NCI-H2081 (cell line): Measurements from ENCODE around the gene ALG2.

ENCODE experiments used
- DNase-seq, 2 experiments: peaks; one replicate each; lab custom pipeline; 2025; lab: John Stamatoyannopoulos, UW

Gene ALG2

DNA sequence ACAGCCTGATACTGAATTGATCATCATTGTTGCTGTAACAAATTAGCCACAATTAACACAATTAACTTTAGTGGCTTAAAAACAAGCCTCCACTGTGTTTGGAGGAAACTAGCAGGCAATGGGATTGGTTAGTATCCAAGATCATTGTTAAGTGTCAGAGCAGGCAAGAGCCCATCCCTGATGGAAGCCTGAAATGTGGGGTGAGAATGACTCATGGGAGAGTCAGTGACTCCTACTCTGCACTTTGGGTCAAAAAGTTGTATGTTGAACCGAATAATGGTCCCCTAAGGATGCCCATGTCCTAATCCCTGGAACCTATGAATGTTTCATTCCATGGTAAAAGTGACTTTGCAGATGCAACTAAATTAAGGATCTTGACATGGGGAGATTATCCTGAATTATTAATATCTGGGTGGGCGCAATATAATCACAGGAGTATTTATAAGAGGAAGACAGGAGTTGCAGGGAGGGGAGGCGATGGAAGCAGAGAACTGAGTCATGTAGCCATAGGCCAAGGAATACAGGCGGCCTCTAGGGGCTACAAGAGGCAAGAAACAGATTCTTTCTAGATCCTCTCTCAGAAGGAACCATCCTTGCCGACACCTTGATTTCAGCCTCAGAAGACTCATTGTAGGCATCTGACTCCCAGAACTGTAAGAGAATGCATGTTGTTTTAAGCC, 28.8 kb downstream of the ALG2 start:
- no peak for DNase-seq

DNA sequence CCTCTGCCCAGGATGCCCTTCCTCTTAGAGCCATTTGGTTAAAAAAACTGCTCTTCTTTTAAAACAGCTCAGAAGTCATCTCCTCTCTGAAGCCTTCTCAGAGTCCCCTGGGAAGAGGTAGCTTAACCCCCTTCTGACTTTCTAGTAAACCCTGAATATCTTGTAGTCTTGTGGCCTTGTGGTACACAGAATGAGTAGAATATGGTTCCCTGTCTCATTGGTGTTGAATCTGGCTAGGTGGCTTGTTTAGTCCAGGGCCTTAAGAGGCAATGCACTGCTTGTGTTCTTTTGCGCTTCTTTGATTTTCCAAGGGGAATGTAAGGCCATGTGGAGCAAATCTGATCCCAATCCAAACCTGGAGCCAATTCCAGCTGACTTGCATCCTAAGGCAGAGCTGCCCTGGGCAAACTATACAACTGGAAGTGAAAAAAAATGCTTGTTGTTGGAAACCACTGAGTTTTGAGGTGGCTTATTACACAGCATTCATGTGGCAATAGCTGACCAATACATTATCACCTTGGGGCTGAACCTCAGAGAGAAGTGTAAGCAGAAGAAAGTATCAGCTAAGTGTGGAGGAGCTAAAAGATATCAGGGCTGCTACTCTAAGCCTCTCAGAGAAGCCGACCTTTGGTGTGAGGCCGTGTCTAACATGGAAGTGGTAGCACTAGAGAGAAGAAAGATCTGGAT, 31.0 kb downstream of the ALG2 start:
- no peak for DNase-seq

DNA sequence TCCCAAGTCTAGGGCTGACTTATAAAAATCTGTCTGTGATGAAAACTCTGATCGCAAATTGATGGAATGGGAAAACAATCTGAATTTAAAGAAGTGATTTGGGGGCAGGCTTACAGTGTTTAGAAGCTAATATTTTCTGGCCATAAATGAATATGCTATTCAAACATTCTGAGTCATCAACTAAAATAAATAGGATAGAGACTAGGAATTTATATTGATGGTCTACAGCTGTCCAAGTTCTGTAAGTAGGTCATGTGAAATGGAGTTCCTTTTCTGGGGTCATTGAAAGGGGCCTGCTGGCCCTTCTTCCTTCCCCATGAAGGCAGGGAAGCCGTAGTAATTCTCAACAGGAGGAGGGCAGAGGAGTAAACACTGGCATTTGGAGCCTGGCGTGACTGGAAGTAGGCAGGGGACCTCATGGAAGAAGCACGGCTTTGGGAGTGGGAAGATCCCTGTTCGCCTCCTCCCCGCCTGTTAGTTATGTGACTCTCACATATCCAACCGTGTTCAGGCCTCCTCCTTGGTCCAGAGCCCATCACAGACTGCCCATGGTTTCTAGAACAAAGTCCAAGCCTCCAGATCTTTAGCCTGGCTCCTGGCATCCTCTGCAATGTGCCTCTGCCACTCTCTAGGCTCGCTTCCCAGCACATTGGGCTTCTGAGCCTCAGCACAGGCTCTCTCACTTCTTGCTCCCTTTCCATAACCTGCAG, 31.7 kb downstream of the ALG2 start:
- DNase-seq: no peak

DNA sequence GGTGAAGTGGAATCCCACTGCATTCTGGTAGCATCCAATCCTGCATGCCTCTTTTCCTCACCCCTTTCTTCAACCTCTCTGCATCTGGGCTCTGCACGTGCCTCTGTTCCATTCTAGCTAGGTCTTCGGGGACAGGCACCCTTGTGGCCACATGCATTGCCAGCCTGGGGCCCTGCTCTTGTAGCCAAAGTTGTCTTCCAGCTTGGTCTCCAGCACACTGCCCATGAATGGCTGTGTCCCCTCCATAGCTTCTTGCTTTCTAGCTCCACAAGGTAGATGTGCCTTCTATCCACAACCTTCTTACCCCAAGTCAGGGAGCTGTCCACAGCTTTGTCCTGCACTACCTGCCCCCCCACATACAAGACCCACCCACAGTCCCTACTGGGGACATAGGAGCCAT, 32.6 kb downstream of the ALG2 start:
- DNase-seq: no peak

DNA sequence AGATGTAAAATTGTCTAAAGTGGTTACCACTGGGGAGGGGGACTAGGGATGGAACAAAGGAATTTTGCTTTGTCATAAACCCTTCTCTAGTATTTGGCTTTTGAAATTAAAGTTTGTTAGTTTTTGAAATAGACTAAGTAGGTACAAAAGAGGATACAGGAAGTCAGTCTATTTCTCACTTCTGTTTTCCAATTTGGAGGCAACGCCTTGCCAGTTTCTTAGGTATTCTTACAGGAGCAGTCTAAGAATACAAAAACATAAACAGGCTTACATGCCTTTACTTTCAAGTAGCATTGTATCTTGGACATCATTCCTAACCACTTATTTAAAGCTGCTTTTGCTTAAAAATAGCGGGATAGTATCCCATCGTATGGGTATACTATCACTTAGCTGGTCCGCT, 34.4 kb downstream of the ALG2 start:
- DNase-seq: no peak

DNA sequence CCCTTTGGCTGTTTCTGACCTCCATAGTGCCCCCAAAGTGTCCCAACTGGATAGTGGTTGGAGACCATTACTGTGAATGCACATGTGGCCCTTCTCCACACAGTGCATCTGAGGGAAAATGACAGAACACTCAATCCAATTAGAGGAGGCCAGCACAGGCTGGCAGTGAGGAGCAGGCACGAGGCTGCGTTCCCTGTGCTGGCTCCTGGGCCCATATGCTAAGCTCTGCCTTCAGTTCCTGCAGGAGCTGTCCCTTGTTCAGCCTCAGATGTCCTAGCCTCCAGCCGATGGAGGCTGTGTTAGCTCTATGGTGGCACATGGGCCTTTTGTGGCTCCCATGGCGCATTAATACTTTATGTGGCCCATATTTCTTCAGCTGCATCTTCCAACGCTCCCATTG, 35.8 kb downstream of the ALG2 start:
- DNase-seq: no peak

DNA sequence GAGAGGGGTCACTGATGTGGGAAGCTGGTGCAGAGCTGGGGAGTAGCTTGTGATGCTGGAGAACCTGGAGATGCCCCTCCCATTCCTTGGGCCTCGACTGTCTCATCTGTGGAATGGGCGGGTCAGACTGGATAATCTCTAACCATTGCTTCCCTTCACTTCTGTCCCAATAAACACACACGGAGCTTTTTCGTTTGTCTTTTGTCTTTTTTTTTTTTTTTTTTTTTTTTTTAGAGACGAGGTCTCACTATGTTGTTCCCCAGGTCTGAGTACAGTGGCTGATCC, 36.5 kb downstream of the ALG2 start:
- DNase-seq: no peak

DNA sequence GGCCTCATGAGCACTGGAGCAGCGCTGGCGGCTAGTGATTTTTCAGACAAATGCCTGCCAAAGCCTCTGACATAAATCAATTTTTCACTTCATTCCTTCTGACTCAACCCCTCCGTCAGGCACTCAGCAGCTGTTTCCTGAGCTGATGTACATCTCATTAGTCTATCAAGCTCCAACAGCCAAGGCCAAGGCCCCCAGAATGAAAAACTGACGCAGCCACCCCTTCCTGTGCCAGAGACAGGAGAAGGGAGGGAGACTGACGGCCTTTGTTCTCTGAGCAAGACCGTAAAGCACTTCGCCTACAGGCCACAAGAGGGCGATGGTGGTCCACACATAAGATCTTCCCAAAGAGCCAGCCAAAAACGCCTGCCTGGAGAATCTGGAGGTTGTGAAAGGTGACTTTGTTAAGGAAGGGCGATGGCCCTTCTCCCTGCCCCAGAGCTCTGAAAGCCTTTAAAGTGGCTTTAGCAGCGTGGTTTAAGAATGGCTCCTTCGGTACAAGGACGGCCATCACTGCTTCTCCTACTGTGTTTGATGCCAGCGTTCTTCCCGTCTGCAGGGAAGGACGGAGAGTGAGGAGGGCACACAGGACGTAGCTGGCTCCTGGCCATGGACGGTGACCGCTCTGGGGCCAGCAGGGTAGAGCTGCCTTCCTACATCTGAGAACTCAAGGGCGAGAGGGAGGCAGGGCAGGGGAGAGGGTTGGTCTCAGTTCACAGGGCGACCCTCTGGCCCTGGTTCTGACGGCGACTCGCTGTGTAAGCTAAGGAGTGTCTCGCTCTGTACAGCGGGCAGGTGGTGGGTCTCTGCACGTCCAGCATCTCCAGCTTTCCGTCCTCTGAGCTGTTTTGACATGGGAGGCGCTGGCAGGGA, 37.0 kb downstream of the ALG2 start:
- DNase-seq: peak; percentile 87 to 92

DNA sequence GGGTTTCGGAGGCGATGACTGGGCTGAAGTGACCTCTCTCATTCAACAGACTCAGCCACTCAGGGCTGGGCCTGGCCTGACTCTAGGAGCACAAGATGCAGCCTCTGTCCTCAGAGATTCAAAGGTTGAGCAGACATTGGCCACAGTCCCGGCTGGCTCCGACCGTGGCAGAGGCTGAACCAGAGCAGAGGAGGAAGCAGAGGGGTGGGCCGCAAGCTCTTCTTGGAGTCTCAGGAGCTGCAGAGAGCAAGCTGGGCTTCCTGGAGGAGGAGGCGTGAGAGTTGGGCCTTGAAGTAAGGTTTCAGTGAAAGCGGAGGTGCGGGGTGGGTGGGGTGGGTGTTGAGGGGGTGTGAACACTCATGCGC, 37.6 kb downstream of the ALG2 start:
- DNase-seq: no peak

DNA sequence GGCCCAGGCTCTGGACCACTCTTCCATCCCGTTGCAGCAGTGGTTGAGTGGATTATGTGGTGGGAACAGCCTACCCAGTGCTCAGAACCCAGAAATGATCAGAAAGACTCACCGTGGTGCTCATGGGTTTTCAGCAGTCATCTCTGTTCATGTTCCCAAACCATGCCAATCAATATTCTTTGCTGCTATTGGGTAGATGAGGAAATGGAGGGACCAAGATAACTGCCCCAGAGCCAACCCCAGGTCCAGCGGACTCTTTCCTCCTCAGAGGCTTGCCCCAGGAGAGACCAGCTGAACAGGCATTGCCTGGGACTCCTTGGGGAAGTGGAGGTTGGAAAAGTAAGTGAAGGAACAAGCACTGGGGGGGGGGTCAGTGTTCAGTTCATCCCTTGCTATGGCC, 38.1 kb downstream of the ALG2 start:
- DNase-seq: no peak

DNA sequence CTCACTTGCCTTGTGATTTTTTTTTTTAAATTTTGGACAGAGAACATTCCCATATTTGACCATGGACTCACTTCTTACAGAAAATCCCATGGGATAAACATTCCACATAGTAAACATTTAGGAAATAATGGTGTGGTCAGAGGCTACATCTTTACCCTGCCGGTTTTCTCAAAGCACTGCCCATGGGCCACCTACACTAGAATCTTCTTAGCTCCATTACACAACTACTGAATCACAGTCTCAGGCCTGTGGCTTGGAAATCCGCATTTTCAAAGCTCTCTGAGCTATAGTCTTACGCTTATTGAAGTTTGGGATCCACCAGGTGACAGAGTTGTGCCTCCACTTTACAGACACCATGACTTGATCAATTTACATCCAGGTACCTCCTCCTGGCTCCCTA, 39.4 kb downstream of the ALG2 start:
- no peak for DNase-seq

DNA sequence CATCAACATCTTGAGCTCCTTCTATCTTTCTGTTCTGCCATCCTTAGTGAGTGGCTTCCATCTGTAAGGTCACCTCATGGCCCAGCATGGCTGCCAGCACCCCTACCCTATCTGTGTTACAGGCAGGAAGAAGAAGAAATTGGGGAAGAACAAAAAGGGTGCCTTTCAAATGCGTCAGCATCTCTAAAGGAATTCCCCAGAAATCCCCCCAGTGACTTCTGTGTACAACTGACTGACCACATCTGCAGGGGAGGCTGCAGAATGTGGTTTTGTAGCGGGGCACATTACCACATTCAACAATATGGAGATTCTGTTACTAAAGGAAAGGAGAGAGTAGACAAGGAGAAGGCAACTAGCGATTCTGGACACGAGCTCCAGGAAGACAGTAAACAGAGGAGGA, 40.1 kb downstream of the ALG2 start:
- no peak for DNase-seq

DNA sequence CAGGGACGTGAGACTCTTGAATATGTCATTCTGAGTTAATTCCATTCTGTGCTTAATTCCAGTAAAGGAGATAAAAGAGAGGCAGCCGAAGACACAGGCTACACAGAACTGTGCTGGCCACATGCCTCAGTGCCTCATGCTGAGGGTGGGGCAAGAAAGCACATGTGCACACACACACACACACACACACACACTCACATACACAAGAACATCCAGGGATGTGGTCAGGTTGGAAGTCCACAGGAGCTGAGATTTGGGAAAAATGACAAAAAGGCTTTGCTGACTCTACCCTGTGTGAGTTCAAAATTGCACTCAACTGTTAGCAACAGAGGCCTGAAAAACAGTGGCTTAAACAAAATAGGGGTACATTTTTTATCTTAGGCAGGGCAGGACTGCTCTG, 40.5 kb downstream of the ALG2 start:
- DNase-seq: no peak

DNA sequence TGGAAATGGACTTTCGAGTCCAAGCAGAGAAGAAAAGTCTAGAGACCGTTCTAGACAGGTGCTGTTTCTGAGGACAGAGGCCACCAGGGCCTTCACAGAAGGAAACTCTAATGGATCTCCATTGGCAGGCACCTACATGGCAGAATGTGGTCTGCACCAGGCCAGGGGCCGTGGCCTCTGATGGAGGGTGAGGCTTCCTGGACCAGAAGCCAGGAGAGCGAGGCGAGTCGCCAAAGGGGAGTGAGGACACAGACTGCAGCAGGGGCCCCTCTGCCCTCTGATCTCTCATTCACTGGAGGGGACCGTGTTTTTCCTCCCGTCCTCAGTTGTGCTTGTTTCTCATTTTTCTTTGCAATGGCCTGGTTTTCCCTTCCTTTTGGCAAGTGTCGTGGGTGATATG, 41.1 kb downstream of the ALG2 start:
- no peak for DNase-seq

DNA sequence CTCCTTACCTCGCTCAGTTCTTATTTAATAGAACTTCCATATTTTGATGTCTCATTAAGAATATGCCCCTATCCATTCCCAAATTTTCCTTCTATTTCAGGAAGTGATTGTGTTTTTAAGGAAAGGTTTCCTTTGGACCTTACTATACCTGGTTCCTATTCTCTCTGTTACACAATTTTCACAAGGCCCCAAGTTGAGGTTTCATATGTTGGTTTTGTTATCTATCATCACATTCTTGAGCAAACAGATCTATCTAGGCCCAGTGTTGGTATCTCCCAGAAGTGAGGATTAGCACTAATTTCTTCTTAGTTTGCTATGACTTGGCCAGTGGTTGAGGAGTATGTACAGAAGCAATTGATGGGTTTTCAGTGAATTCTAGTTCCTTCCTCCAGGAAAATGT, 41.5 kb downstream of the ALG2 start:
- DNase-seq: no peak

DNA sequence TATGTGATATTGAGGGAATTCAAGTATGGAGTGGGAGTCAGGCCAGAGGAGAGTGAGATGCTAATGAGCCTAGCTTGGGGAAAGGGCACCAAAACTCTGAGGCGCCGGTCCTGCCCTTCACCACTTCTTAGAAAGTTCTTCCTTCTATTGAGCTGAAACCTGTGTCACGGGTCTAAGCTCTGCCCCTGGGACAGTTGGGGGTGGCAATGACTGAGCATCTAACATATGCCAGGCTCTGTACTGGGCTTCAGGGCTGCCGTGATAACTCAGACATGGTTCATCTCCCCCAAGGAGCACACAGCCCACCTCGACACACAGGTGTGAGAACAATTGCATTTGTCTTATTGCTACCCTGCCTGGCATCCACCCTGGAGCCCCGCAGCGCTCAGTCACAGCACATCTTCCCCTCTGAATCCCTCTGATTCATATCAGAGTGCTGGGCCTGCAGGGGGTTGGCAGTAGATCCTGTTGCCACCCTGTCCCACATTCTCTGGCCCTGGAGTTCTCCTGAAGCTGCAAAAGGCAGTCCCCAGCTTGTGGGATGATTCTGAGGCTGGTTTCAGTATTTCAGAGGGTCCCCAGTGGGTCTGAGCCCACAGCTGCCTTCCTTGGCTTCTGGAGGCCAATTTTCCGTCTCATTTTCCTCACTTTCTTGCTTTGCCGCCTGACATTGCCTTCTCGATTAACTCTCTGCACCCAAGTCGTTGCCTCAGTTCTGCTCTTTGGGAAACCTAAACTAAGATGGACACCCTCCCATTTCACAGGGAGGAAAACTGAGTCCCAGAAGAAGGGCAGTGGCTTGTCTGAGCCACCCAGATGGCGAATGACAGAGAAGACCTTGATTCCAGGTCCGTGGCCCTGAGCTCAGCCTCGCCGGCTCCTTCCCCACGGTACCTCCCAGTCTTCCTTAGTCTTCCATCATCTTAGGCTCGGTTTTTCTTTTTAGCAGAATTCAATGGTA, 42.5 kb downstream of the ALG2 start:
- no peak for DNase-seq

DNA sequence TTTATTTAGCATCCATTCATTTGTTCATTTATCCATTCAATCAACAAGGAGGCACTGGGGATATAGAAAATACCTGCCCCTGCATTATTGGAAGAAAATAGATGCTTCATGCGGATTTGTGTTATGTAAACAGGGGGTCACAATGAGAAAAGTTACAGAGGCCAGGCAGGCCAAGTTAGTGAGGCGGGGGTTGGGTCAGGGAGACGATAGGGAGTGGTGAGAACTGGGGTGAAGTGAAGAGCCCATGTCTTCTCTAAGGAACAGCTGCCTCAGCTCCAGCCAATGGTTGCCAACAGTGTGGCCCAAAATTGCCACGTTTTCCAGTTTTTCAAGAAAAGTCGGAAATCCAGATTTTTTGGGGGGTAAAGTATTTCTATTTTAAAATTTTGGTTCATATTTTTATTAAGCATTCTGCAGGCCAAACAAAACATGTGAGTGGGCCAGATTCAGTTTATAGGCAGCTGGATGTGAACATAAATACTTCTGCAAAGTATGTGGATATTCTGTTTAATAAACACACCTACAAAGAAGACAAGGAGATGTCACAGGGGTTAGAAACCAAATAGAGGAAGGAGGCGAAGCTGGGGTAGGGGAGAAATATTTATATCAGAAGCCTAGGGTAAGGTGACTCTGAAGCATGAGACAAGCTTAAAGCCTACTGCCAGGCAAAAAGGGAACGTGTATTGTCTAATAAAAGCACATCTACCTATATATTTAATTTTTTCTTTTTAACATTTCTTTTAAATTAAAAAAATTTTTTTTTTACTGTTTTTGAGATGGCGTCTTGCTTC, 44.0 kb downstream of the ALG2 start:
- DNase-seq: no peak

DNA sequence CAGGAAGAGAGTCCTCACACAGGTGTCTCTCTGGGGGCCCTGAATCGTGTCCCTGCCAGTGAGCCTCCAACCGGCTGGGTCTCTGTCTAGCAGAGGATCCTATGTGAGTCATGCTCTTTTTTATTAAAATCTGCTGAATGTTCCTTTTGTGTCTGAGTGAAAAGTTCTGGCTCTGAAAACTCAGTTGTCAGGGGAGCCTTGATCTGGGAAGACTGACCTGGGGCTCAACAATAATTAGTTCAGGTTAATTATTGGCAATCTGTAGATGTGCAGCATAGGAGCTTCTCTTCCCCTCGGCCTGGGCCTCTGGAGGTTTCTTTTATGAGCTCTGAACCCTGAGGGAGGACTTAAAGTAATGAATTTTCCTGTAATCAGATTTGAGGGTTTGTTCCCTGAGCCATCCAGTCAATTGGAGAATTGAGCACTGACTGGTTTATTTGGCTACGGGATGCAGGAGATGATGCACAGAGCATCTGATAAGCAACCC, 45.2 kb downstream of the ALG2 start:
- DNase-seq: no peak

DNA sequence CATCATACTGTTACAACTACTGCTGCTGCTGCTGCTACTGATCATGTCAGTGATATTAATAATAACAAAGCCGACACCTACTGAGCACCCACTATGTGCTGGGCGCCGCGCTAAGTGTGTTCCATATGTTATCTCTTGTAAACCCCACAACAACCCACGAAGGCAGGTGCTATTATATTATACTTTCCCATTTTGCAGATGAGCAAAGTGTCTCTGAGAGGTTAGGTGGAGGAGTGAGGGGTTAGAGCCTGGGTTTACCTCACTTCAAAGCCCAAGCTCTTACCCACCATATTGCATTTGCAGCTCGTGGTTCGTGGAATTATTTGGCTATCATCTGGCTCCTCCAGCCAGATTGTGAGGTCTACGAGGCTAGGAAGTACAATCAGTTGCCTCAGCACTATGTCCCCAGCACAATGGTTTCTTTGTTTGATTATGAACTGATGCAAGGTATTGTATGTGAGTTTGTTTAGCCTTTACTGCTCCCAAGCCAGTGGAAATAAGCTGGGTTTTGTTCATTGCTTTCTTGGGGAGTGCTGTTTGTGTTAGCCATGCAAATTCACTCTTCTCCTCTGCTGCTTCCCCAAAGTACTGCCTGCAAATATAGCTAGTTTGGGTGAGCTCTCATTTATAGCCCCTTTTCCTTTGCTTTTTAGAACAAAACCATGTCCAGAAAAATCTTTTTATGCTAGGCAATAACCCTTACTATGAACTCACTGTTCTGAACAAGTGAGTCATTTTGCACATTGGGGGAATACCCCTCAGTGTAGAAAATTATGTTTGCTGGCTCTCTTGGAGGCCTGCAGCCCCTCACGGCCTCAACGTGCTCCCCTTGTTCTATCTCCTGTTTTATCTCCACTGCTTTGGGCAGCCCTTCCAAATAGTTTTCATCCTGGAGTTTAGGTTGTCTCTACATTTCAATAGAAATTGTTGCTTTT, 47.9 kb downstream of the ALG2 start:
- DNase-seq: peak in 1 of 2 experiments; percentile 26
